ENCODE results near the gene SMCHD1.
"Not testable (repeated sequence)": the region's sequence is repeated elsewhere in the genome, so short reads cannot be mapped to it uniquely, and the experiment has no call there.

- TF ChIP-seq CTCF (IDR thresholded peaks at IDR 0.05; ENCODE audit: insufficient read depth, low read depth, low read length); EZH2 (IDR thresholded peaks at IDR 0.05; ENCODE audit: insufficient read depth, low read length): not testable (repeated sequence)
Measured at GRCh38 chr18:2852460-2852859, 196.9 kb downstream of the SMCHD1 start.
